ENCODE measurements around the gene KIF18B. TPM values are rescaled to one million over a fixed set of nuclear protein-coding genes. Genes with fewer than 3 reads are reported as not detected.

Gene KIF18B
- total and polyA plus RNA-seq, 2 donors (not counting 3 experiments of a cell fraction or from before 2014, with no cell fraction given): 24.5 to 50.3 TPM

DNA sequence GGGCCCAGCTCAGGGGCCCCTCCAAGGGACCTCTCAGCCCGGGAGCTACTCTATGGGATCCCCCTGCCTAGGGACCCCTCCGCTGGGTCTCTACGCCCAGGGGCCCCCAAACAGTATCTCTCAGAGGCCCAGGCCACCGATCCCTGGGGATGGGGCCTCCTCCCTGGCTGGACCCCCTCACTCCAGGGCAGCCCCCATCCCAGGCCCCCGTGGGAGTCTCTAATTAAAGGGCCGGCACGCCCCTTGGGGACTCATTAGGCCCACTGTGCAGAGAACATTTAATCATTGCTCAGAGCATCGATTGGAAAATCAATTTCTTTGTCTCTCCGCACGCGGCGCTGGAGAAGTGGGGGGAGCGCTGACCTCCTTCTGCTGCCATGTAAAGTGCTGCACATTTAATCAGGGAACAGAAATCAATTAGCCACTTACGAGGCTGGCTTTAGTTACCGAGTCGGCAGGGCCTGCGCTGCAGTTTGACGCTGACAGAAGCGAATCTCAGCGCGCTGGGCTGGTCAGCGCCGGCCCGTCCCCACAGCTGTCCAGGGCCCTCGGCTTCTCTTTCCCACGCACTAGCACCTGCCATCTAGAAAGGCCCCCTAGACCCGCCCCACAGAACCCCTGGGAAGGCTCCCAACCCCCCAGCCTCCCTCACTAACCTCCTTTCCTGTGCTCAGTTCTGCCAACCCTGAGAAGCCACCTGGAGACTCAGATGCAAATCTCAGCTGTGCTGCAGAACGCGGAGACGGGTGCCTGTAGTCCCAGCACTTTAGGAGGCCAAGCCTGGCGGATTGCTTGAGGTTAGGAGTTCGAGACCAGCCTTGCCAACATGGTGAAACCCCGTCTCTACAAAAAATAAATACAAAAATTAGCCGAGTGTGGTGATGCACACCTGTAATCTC lies 40.7 kb upstream of the KIF18B start:
- TF ChIP-seq EZH2 (IDR thresholded peaks at IDR 0.05; ENCODE audit: borderline replicate concordance, low read depth, low read length, severe bottlenecking): no peak
- TF ChIP-seq, protein P1, sequence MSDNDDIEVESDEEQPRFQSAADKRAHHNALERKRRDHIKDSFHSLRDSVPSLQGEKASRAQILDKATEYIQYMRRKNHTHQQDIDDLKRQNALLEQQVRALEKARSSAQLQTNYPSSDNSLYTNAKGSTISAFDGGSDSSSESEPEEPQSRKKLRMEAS (IDR thresholded peaks at IDR 0.05; ENCODE audit: insufficient read depth, insufficient read length): no peak
- no peak for TF ChIP-seq JUN (IDR thresholded peaks at IDR 0.05; ENCODE audit: borderline replicate concordance, insufficient read depth, insufficient read length, low read depth)
- no peak for TF ChIP-seq POLR2A (IDR thresholded peaks at IDR 0.05; ENCODE audit: low read depth, low read length)
- TF ChIP-seq FOS (IDR thresholded peaks at IDR 0.05; ENCODE audit: borderline replicate concordance, insufficient read depth, low read length): no peak
- TF ChIP-seq CTCF (IDR thresholded peaks at IDR 0.05; ENCODE audit: extremely low read depth in 1 of 2, insufficient read depth in 1 of 2, low read depth in 1 of 2, low read length in 2 of 2): no peak
- TF ChIP-seq POLR2AphosphoS5 (IDR thresholded peaks at IDR 0.05; ENCODE audit: insufficient read depth, low read depth, low read length): no peak
- no peak for TF ChIP-seq GATA2 (IDR thresholded peaks at IDR 0.05; ENCODE audit: insufficient read depth, insufficient read length, low read depth, low read length)
- dilution Hi-C loops (cut with MboI; ENCODE audit: extremely low pct_ligation_motif_present, low sequenced_read_pairs) (no loop called here), intact Hi-C loops (cut with micrococcal nuclease) (no loop called here)
- FAIRE-seq (no peak), DNase-seq (ENCODE audit: low read depth, low spot score) (no peak)
- Histone ChIP-seq H3K79me2 (ENCODE audit: control insufficient read depth, insufficient read depth, low read length) (no peaks in the 10 kb centered on the region), H3K27me3 (ENCODE audit: control insufficient read depth in 2 of 2, insufficient read depth in 2 of 2, low read length in 2 of 2) (peaks cover 0 to 5% of the 10 kb centered on the region in 2 experiments), H3K9me1 (replicated peaks; ENCODE audit: control insufficient read depth, extremely low read depth, insufficient read depth, low read length) (no peaks in the 10 kb centered on the region), H3K4me1 (ENCODE audit: control insufficient read depth, extremely low read depth, insufficient read depth, low read length) (no peaks in the 10 kb centered on the region), H2AFZ (ENCODE audit: low read depth, low read length) (no peak overlapping the region), H3K9me3 (replicated peaks; ENCODE audit: control insufficient read depth, insufficient read depth, low read length) (no peaks in the 10 kb centered on the region), H3K4me3 (replicated peaks in 1 of 3; ENCODE audit: insufficient read depth in 1 of 3, low read depth in 1 of 3, low read length in 3 of 3) (no peak overlapping the region), H3K36me3 (ENCODE audit: control insufficient read depth in 2 of 2, extremely low read depth in 1 of 2, insufficient read depth in 2 of 2, low read length in 2 of 2) (no peaks in the 10 kb centered on the region), H3K4me2 (ENCODE audit: insufficient read depth, low read length) (no peak overlapping the region), H3K27ac (ENCODE audit: insufficient read depth, low read depth, low read length) (no peak overlapping the region), H3K9ac (replicated peaks; ENCODE audit: extremely low read depth, insufficient read depth, low read length) (no peak overlapping the region), H4K20me1 (replicated peaks; ENCODE audit: control insufficient read depth, extremely low read depth, insufficient read depth, low read length) (no peaks in the 10 kb centered on the region)
- ChIA-PET POLR2A (no interaction called here), CTCF (interaction anchor here (0.7 kb wide), 2 partner anchors 31 to 110 kb away, joined by 3 read pairs; no protein-coding TSS in a partner anchor)
- BruUV-seq (replicated peaks): no TSS peak

Data from endothelial cell of umbilical vein (primary cell).